8988T (cell line): ENCODE data around the gene ST8SIA5.
"Not testable (repeated sequence)": the region's sequence is repeated elsewhere in the genome, so short reads cannot be mapped to it uniquely, and the experiment has no call there.

Experiments
- DNase-seq: peaks from one replicate; pipeline ENCODE4 v3.0.0; 2011

ST8SIA5 gene

GRCh38 chr18:46756559-46757201 is at the start of gene ST8SIA5:
ST8SIA5 (minus strand) TSS chr18:46757053; CDS start chr18:46756508, 545 bp downstream.
- no peak for DNase-seq

- not testable (repeated sequence) for DNase-seq
Measured at GRCh38 chr18:46795945-46796344, 39.1 kb upstream of the ST8SIA5 start.

- no peak for DNase-seq
Measured at GRCh38 chr18:46794607-46795006, 37.8 kb upstream of the ST8SIA5 start.

GRCh38 chr18:46793565-46793964 is 36.7 kb upstream of the ST8SIA5 start:
- DNase-seq, result no peak

- no peak for DNase-seq
Measured at GRCh38 chr18:46789088-46789487, 32.2 kb upstream of the ST8SIA5 start.

GRCh38 chr18:46787674-46788073 is 30.8 kb upstream of the ST8SIA5 start:
- no peak for DNase-seq

GRCh38 chr18:46772357-46772756 is 15.5 kb upstream of the ST8SIA5 start:
- no peak for DNase-seq

GRCh38 chr18:46771141-46771540 is 14.3 kb upstream of the ST8SIA5 start:
- no peak for DNase-seq

GRCh38 chr18:46770708-46771107 is 13.9 kb upstream of the ST8SIA5 start:
- DNase-seq, result no peak

- no peak for DNase-seq
Measured at GRCh38 chr18:46768166-46768921, 11.5 kb upstream of the ST8SIA5 start.

GRCh38 chr18:46767217-46767616 is 10.4 kb upstream of the ST8SIA5 start:
- no peak for DNase-seq

GRCh38 chr18:46764586-46764985 is 7.7 kb upstream of the ST8SIA5 start:
- DNase-seq, result no peak

- no peak for DNase-seq
Measured at GRCh38 chr18:46761059-46761769, 4.4 kb upstream of the ST8SIA5 start.

GRCh38 chr18:46759890-46760289 is 3.0 kb upstream of the ST8SIA5 start:
- no peak for DNase-seq

- no peak for DNase-seq
Measured at GRCh38 chr18:46756025-46756558, 761 bp downstream of the ST8SIA5 start.

- DNase-seq, result no peak
Measured at GRCh38 chr18:46755315-46756024, 1.4 kb downstream of the ST8SIA5 start.

GRCh38 chr18:46754661-46755292 is 2.1 kb downstream of the ST8SIA5 start:
- DNase-seq, result no peak

- DNase-seq, result no peak
Measured at GRCh38 chr18:46754188-46754587, 2.7 kb downstream of the ST8SIA5 start.

GRCh38 chr18:46751882-46752281 is 5.0 kb downstream of the ST8SIA5 start:
- no peak for DNase-seq

GRCh38 chr18:46750626-46751025 is 6.2 kb downstream of the ST8SIA5 start:
- no peak for DNase-seq

GRCh38 chr18:46748466-46748865 is 8.4 kb downstream of the ST8SIA5 start:
- DNase-seq, result no peak

- no peak for DNase-seq
Measured at GRCh38 chr18:46740046-46740445, 16.8 kb downstream of the ST8SIA5 start.
